ENCODE results near the gene DNAJC27. TPM values are rescaled to one million over a fixed set of nuclear protein-coding genes. Genes with fewer than 3 reads are reported as not detected.

DNAJC27 gene
- total RNA-seq, 1 experiment from 2014 or later = 5.1 TPM

GRCh38 chr2:24906466-24906865 lies 65.3 kb downstream of the DNAJC27 start:
- no peak overlapping the region for H4K8ac ChIP-seq (replicated peaks; ENCODE audit: insufficient read length, low read depth, low read length)
- no peak overlapping the region for H3K9ac ChIP-seq (ENCODE audit: extremely low read depth, insufficient read length, low read length)
- H3K36me3 Mint-ChIP-seq (ENCODE audit: insufficient read depth in 1 of 3, low read depth in 3 of 3) = peaks cover 24 to 36% (median 34%) of the 10 kb centered on the region in 3 experiments
- H3K9me3 ChIP-seq (ENCODE audit: control insufficient read depth, low read depth, low read length) = no peaks in the 10 kb centered on the region
- no peak overlapping the region for H2BK12ac ChIP-seq (ENCODE audit: insufficient read length, low read depth, low read length)
- H3K23ac ChIP-seq (ENCODE audit: insufficient read length, low read depth, low read length) = no peak overlapping the region
- no peak for TF ChIP-seq CTCF (conservative IDR thresholded peaks at IDR 0.05)
- H3K9me3 Mint-ChIP-seq = peaks cover 0 to 7% of the 10 kb centered on the region in 2 experiments; a peak in 3 of 5 replicates
- H2AFZ ChIP-seq (ENCODE audit: low read length) = no peak overlapping the region
- no peaks in the 10 kb centered on the region for H3K27me3 ChIP-seq (ENCODE audit: insufficient read depth, low read length)
- H4K91ac ChIP-seq (ENCODE audit: insufficient read length, low read depth, low read length) = no peak overlapping the region
- DNase-seq = no peak
- H3K79me1 ChIP-seq (ENCODE audit: insufficient read depth, low read depth, low read length, poor library complexity, severe bottlenecking) = no peaks in the 10 kb centered on the region
- no peaks in the 10 kb centered on the region for H4K20me1 ChIP-seq (ENCODE audit: control insufficient read depth, insufficient read depth, insufficient read length)
- no CpG with 5 or more reads among the region's 6 CpGs for WGBS (ENCODE audit: extremely low coverage, insufficient read length, low lambda C conversion rate)
- no peak overlapping the region for H3K27ac Mint-ChIP-seq
- H3K79me2 ChIP-seq (ENCODE audit: insufficient read depth, low read length) = no peaks in the 10 kb centered on the region
- no peak overlapping the region for H3K4me3 Mint-ChIP-seq
- no peak overlapping the region for H2BK20ac ChIP-seq (ENCODE audit: low read depth, low read length, poor library complexity, severe bottlenecking)
- H3K14ac ChIP-seq (ENCODE audit: insufficient read depth, low read length) = no peak overlapping the region
- H2AK5ac ChIP-seq (ENCODE audit: insufficient read length, low read length) = no peak overlapping the region
- H4K5ac ChIP-seq (ENCODE audit: insufficient read length, low read depth, low read length) = no peak overlapping the region
- no peaks in the 10 kb centered on the region; the same call in 1 of the 2 replicates for H3K4me1 ChIP-seq (ENCODE audit: insufficient read depth, low read length)
- H3K27ac ChIP-seq (ENCODE audit: insufficient read length, low read depth, low read length) = no peak overlapping the region
- H2BK120ac ChIP-seq (ENCODE audit: low read depth, low read length, poor library complexity, severe bottlenecking) = no peak overlapping the region
- no peak overlapping the region for H2BK15ac ChIP-seq (ENCODE audit: low read depth, low read length)
- H3K4me1 Mint-ChIP-seq = peaks cover 11% of the 10 kb centered on the region in 2 experiments
- H3K27me3 Mint-ChIP-seq (ENCODE audit: low read depth) = no peaks in the 10 kb centered on the region; the same call in 1 of the 2 replicates
- H3K4ac ChIP-seq (ENCODE audit: low read depth, low read length) = no peak overlapping the region
- H3K23me2 ChIP-seq (ENCODE audit: insufficient read length, low read depth, low read length, poor library complexity, severe bottlenecking) = no peaks in the 10 kb centered on the region
- H3K18ac ChIP-seq (ENCODE audit: insufficient read length, low read depth, low read length) = no peak overlapping the region
- H3T11ph ChIP-seq (ENCODE audit: low read length) = no peak overlapping the region
- no peak overlapping the region for H3K4me2 ChIP-seq (ENCODE audit: insufficient read depth, insufficient read length, low read length)
- no peak overlapping the region for H3K56ac ChIP-seq (ENCODE audit: insufficient read length, low read depth, low read length)
- H2BK5ac ChIP-seq (ENCODE audit: insufficient read length, low read length) = no peak overlapping the region

Data from H9 (cell line).